PC-3 (cell line): Measurements from ENCODE around the gene ZNF512B. TPM values are rescaled to one million over a fixed set of nuclear protein-coding genes. Genes with fewer than 3 reads are reported as not detected.
A peak's percentile ranks its signal among the peaks of the same experiment; 100 is the strongest.

ENCODE experiments used
- ATAC-seq: fragments of 200-7000 bp; cut with Tn5 transposase; 2 replicates; pipeline ENCODE4 v1.9.1; 2020; ENCODE audit warnings: mild to moderate bottlenecking, moderate library complexity
- BruUV-seq: library from RNA; stranded (reverse); fragments of 400-500 nt; replicated peaks from 2 replicates; lab custom pipeline; 2021; lab: Mats Ljungman, UMichigan
- CTCF ChIA-PET: fragments of 300-600 bp; sonication (Branson Sonifier 250); formaldehyde crosslinking; loops from one replicate; lab custom pipeline; 2022; ENCODE audit warnings: antibody characterized with exemption; lab: Charles Lee
- POLR2A ChIA-PET: fragments of 300-600 bp; sonication (Branson Sonifier 250); formaldehyde crosslinking; loops from one replicate; lab custom pipeline; 2022; ENCODE audit warnings: antibody characterized with exemption; ENCODE audit not compliant: unreplicated experiment; lab: Charles Lee
- DNase-seq: peaks from one replicate; pipeline ENCODE4 v3.0.0-alpha.2; 2015
- H2AFZ ChIP-seq: fragments of 300-600 bp; sonication (generic); 2 replicates; pipeline ENCODE4 v1.6.0; 2016; ENCODE audit warnings: antibody characterized with exemption, low read length
- H3F3A ChIP-seq: fragments of 300-600 bp; sonication (generic); one replicate; pipeline ENCODE4 v1.6.0; 2017; ENCODE audit warnings: antibody characterized with exemption, low read length, control low read depth, mild to moderate bottlenecking; ENCODE audit not compliant: unreplicated experiment
- H3K27ac ChIP-seq: fragments of 300-600 bp; sonication (generic); 2 replicates; pipeline ENCODE4 v1.5.1; 2016; ENCODE audit warnings: mild to moderate bottlenecking, low read length
- H3K27me3 ChIP-seq: fragments of 300-600 bp; sonication (generic); 2 replicates; pipeline ENCODE4 v1.6.1; 2016; ENCODE audit warnings: low read length, mixed read lengths
- H3K36me3 ChIP-seq: fragments of 300-600 bp; sonication (generic); 2 replicates; pipeline ENCODE4 v1.6.1; 2016; ENCODE audit warnings: low read depth, mixed run types, low read length, mixed read lengths
- H3K4me1 ChIP-seq: fragments of 300-600 bp; sonication (generic); 2 replicates; pipeline ENCODE4 v1.5.1; 2016; ENCODE audit warnings: low read length; ENCODE audit not compliant: insufficient read depth
- H3K4me2 ChIP-seq: fragments of 300-600 bp; sonication (generic); 2 replicates; pipeline ENCODE4 v1.6.0; 2016; ENCODE audit warnings: low read length
- H3K4me3 ChIP-seq: fragments of 300-600 bp; sonication (generic); 2 replicates; pipeline ENCODE4 v1.5.1; 2016; ENCODE audit warnings: mild to moderate bottlenecking, low read length, mixed read lengths
- H3K79me2 ChIP-seq: fragments of 300-600 bp; sonication (generic); 2 replicates; pipeline ENCODE4 v1.6.1; 2017; ENCODE audit warnings: low read length, mixed read lengths
- H3K9ac ChIP-seq: fragments of 300-600 bp; sonication (generic); 2 replicates; pipeline ENCODE4 v1.6.0; 2016; ENCODE audit warnings: mild to moderate bottlenecking, low read length
- H3K9me2 ChIP-seq: fragments of 300-600 bp; sonication (generic); replicated peaks from 2 replicates; pipeline ENCODE4 v1.6.1; 2016; ENCODE audit warnings: mixed run types, low read length, mixed read lengths
- H3K9me3 ChIP-seq: fragments of 300-600 bp; sonication (generic); 2 replicates; pipeline ENCODE4 v1.6.1; 2016; ENCODE audit warnings: low read length, mixed read lengths
- H4K20me1 ChIP-seq: fragments of 300-600 bp; sonication (generic); 2 replicates; pipeline ENCODE4 v1.6.1; 2016; ENCODE audit warnings: low read length, mixed read lengths
- CTCF ChIP-seq: fragments of 300-600 bp; sonication (generic); conservative IDR thresholded peaks from 2 replicates; pipeline ENCODE4 v1.5.1; 2017; ENCODE audit warnings: antibody characterized with exemption, low read depth, mild to moderate bottlenecking, low read length
- EZH2 ChIP-seq: fragments of 300-600 bp; sonication (generic); IDR thresholded peaks from one replicate; pipeline ENCODE4 v1.6.1; 2017; ENCODE audit warnings: antibody characterized with exemption, mild to moderate bottlenecking, low read length; ENCODE audit not compliant: unreplicated experiment
- EZH2phosphoT487 ChIP-seq: fragments of 300-600 bp; sonication (generic); IDR thresholded peaks from 2 replicates; pipeline ENCODE4 v1.6.1; 2018; ENCODE audit warnings: mild to moderate bottlenecking, antibody characterized with exemption, low read length, borderline replicate concordance
- intact Hi-C: fragments of 100-400 bp; cut with micrococcal nuclease; formaldehyde crosslinking; loops from 2 replicates; pipeline ENCODE4 v1.9.0; 2023
- total RNA-seq: library from RNA; depleted of rRNA; stranded (reverse); fragments of >200 nt; gene quantifications from 2 replicates; pipeline ENCODE4 v1.2.3, GENCODE V29; 2014

The ZNF512B gene
- total RNA-seq, 1 experiment from 2014 or later, result 18.0 TPM

DNA sequence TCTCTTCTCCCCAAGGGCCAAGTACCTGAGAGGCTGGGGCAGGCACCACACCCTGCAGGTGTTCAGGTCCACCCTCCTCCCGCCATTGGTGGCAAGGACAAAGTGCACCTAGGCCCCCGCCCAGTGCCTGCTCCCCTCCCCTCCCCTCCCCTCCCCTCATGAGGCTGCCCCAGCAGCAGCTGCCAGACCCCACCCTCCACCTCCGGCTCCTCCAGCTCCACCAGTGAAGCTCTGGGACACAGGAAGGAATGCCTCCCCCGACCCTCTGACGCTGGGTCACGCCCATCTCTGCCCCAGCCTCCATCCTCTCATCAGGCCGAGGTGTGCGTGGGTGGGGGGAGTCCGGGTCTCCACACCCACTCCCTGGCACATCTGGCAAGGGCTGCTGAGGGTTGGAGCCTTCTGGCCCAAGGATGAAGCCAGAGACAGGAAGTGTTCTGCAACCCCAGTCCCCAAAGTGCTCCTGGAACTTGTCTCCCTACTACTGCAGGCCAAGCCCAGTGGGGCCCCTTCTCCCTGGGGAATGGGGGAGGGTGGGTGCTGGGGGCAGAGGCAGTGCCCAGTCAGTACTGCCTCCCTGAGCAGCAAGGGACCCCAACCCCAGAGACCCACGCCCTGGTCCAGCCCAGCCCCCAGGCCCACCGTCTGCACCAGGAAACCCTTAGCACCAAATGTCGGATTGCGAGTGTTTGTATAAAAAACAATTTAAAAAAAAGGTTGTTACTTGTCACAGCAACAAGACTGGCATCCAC, 11.9 kb downstream of the ZNF512B start:
- TF ChIP-seq EZH2phosphoT487 (no peak), EZH2 (no peak), CTCF (no peak)
- H3K4me3 ChIP-seq, result no peak overlapping the region; the same call in 1 of the 2 replicates
- ChIA-PET CTCF (no interaction called here), POLR2A (no interaction called here)
- peaks cover 33% of the 10 kb centered on the region for H3K4me1 ChIP-seq
- peak overlapping the region; percentile 85 for H3K9ac ChIP-seq
- peak overlapping the region; percentile 89 for H3K4me2 ChIP-seq
- H3K9me2 ChIP-seq, result no peaks in the 10 kb centered on the region
- DNase-seq (peak; percentile 50), ATAC-seq (no peak)
- no peaks in the 10 kb centered on the region for H3K9me3 ChIP-seq
- no peaks in the 10 kb centered on the region for H3K27me3 ChIP-seq
- H3F3A ChIP-seq, result no peaks in the 10 kb centered on the region
- BruUV-seq, result no TSS peak
- peaks cover 5% of the 10 kb centered on the region; the same call in 1 of the 2 replicates for H3K36me3 ChIP-seq
- intact Hi-C loops, result loop anchor here (2.0 to 5.0 kb wide), 2 partner anchors 47 to 421 kb away; partner anchors contain the start of gene PTK6
- H3K79me2 ChIP-seq, result peaks cover 33% of the 10 kb centered on the region
- H3K27ac ChIP-seq, result peak overlapping the region; percentile 91
- no peak overlapping the region for H2AFZ ChIP-seq
- peaks cover 18% of the 10 kb centered on the region; the same call in 1 of the 2 replicates for H4K20me1 ChIP-seq

GRCh38 chr20:63957004-63957689, 12.6 kb downstream of the ZNF512B start:
- H2AFZ ChIP-seq, result peak overlapping the region; percentile 66
- no peaks in the 10 kb centered on the region for H3K9me3 ChIP-seq
- peak overlapping the region; percentile 89 for H3K4me2 ChIP-seq
- intact Hi-C loops, result loop anchor here (2.0 to 5.0 kb wide), 2 partner anchors 46 to 420 kb away; partner anchors contain the start of gene PTK6
- no peaks in the 10 kb centered on the region for H3K9me2 ChIP-seq
- TF ChIP-seq EZH2 (no peak), CTCF (no peak), EZH2phosphoT487 (no peak)
- H3K27ac ChIP-seq, result peak overlapping the region; percentile 91
- DNase-seq (peak; percentile 79), ATAC-seq (peak; percentile 52)
- H3K36me3 ChIP-seq, result peaks cover 5% of the 10 kb centered on the region; the same call in 1 of the 2 replicates
- H3K4me3 ChIP-seq, result peak overlapping the region; percentile 95
- peaks cover 25% of the 10 kb centered on the region; the same call in 1 of the 2 replicates for H4K20me1 ChIP-seq
- no peaks in the 10 kb centered on the region for H3F3A ChIP-seq
- ChIA-PET POLR2A (interaction anchor here (0.5 kb wide), 1 partner anchor 54 kb away, joined by 11 read pairs; no protein-coding TSS in a partner anchor), CTCF (no interaction called here)
- BruUV-seq, result no TSS peak
- H3K4me1 ChIP-seq, result peaks cover 33% of the 10 kb centered on the region
- H3K27me3 ChIP-seq, result no peaks in the 10 kb centered on the region
- H3K79me2 ChIP-seq, result peaks cover 40% of the 10 kb centered on the region
- peak overlapping the region; percentile 85 for H3K9ac ChIP-seq
